K562 (cell line): ENCODE data around the gene KASH5. TPM values are rescaled to one million over a fixed set of nuclear protein-coding genes. Genes with fewer than 3 reads are reported as not detected.

Experiments used
- ATAC-seq: fragments of 200-7000 bp; cut with Tn5 transposase; 3 replicates; pipeline ENCODE4 v1.9.1; 2020; ENCODE audit warnings: moderate library complexity
- BruUV-seq: library from RNA; stranded (reverse); fragments of 400-500 nt; replicated peaks from 2 replicates; lab custom pipeline; 2021; lab: Mats Ljungman, UMichigan
- CTCF ChIA-PET: fragments of 300-600 bp; formaldehyde crosslinking; extraction: SDS; loops from one replicate; lab custom pipeline; 2021; ENCODE audit warnings: low intra/inter-chr PET ratio; lab: Yijun Ruan, JAX
- POLR2A ChIA-PET: fragments of 300-600, 350-650 bp; sonication (Branson Sonifier 250); formaldehyde crosslinking; extraction: SDS; loops from one replicate; lab custom pipeline; 2021; ENCODE audit warnings: antibody characterized with exemption, inconsistent platforms; lab: Yijun Ruan, JAX
- DNase-seq, 4 experiments: peaks; one replicate each; pipeline versions ENCODE4 v3.0.0 to v3.0.0-alpha.2; 2011 to 2018; ENCODE audit warnings: low spot score in 3 of 4, mixed read lengths in 3 of 4; ENCODE audit errors: extremely low read depth in 1 of 4
- FAIRE-seq: peaks from 2 replicates; lab custom pipeline; 2011; peaks lifted over from hg19 to GRCh38; lab: Jason Lieb, UNC
- H2AFZ ChIP-seq: 2 replicates; pipeline ENCODE4 v1.6.0; 2011; ENCODE audit warnings: low read depth, low read length, control low read depth, inconsistent platforms
- H3K27ac ChIP-seq: fragments of 200-600 bp; 3 replicates; pipeline ENCODE4 v1.8.0; 2011; ENCODE audit warnings: low read depth, mild to moderate bottlenecking, control low read depth, inconsistent platforms, low read length, moderate library complexity, mixed read lengths; ENCODE audit errors: extremely low read depth
- H3K27me3 ChIP-seq, 2 experiments: fragments of 300-600 bp in 1 of 2; 2 replicates in 1 of 2; 3 replicates in 1 of 2; pipeline versions ENCODE4 v1.6.0 to v1.8.0; 2011; ENCODE audit warnings: inconsistent platforms in 2 of 2, low read length in 2 of 2, mild to moderate bottlenecking in 1 of 2, mixed read lengths in 1 of 2, moderate library complexity in 1 of 2; ENCODE audit not compliant: control insufficient read depth in 2 of 2, insufficient read depth in 2 of 2
- H3K36me3 ChIP-seq: fragments of 300-600 bp; 3 replicates; pipeline ENCODE4 v1.8.0; 2011; ENCODE audit warnings: mild to moderate bottlenecking, low read length, inconsistent platforms; ENCODE audit not compliant: control insufficient read depth, insufficient read depth
- H3K4me1 ChIP-seq, 2 experiments: fragments of 200-600 bp in 1 of 2; replicated peaks in 1 of 2; 2 replicates in 1 of 2; 3 replicates in 1 of 2; pipeline versions ENCODE4 v1.5.1 to v1.8.0; 2011; ENCODE audit warnings: inconsistent platforms in 2 of 2, low read length in 2 of 2, mild to moderate bottlenecking in 1 of 2, mixed read lengths in 1 of 2, moderate library complexity in 1 of 2; ENCODE audit not compliant: control insufficient read depth in 2 of 2, insufficient read depth in 2 of 2
- H3K4me2 ChIP-seq: 2 replicates; pipeline ENCODE4 v1.6.1; 2011; ENCODE audit warnings: low read length, control low read depth, inconsistent platforms, mixed read lengths; ENCODE audit not compliant: insufficient read depth
- H3K4me3 ChIP-seq: fragments of 200-600 bp; sonication (generic), shearing (Covaris generic); 2 replicates; pipeline ENCODE4 v1.5.1; 2016; ENCODE audit warnings: control low read depth, inconsistent platforms
- H3K79me2 ChIP-seq: fragments of 200-600 bp; 3 replicates; pipeline ENCODE4 v1.8.0; 2011; ENCODE audit warnings: low read length, inconsistent platforms; ENCODE audit not compliant: control insufficient read depth, insufficient read depth
- H3K9ac ChIP-seq, 2 experiments: 2 replicates each; pipeline versions ENCODE4 v1.6.0 to v1.6.1; 2011; ENCODE audit warnings: low read depth in 2 of 2, low read length in 2 of 2, control low read depth in 1 of 2, inconsistent platforms in 1 of 2, mild to moderate bottlenecking in 1 of 2, mixed read lengths in 1 of 2; ENCODE audit not compliant: insufficient read depth in 1 of 2
- H3K9me1 ChIP-seq: one replicate; pipeline ENCODE4 v1.6.0; 2011; ENCODE audit warnings: inconsistent platforms, mild to moderate bottlenecking, low read length, moderate library complexity; ENCODE audit not compliant: control insufficient read depth, insufficient read depth
- H3K9me3 ChIP-seq: replicated peaks from 2 replicates; pipeline ENCODE4 v1.5.1; 2011; ENCODE audit warnings: low read depth, low read length, inconsistent platforms; ENCODE audit not compliant: control insufficient read depth, insufficient read depth
- H4K20me1 ChIP-seq: replicated peaks from 2 replicates; pipeline ENCODE4 v1.6.1; 2011; ENCODE audit warnings: low read length, inconsistent platforms, mixed read lengths; ENCODE audit not compliant: control insufficient read depth, insufficient read depth
- ARID2 ChIP-seq: fragments of 450-650 bp; IDR thresholded peaks from 2 replicates; pipeline ENCODE4 v1.6.1; 2017; ENCODE audit warnings: antibody characterized with exemption, mild to moderate bottlenecking
- CCAR2 ChIP-seq: fragments of 200-400 bp; formaldehyde crosslinking; IDR thresholded peaks from 2 replicates; pipeline ENCODE4 v1.6.1; 2017; ENCODE audit warnings: mild to moderate bottlenecking, low read depth, low read length
- GTF3C2 ChIP-seq: IDR thresholded peaks from 3 replicates; pipeline ENCODE4 v1.6.1; 2011; ENCODE audit warnings: borderline replicate concordance, mild to moderate bottlenecking, moderate library complexity; ENCODE audit not compliant: insufficient read length; ENCODE audit errors: extremely low read depth
- HDAC2 ChIP-seq: fragments of 450-650 bp; IDR thresholded peaks from 2 replicates; pipeline ENCODE4 v1.6.1; 2016; ENCODE audit warnings: mild to moderate bottlenecking
- IRF9 ChIP-seq: fragments of 450-650 bp; IDR thresholded peaks from 2 replicates; pipeline ENCODE4 v1.6.1; 2016; ENCODE audit warnings: missing biosample characterization, missing genetic modification characterization
- MECOM ChIP-seq: fragments of 250-450 bp; sonication (Bioruptor Pico); IDR thresholded peaks from 2 replicates; pipeline ENCODE4 v1.8.0; 2022; ENCODE audit warnings: inconsistent platforms
- NEUROD1 ChIP-seq: fragments of 150-350 bp; IDR thresholded peaks from 2 replicates; pipeline ENCODE4 v1.6.1; 2014; ENCODE audit warnings: borderline replicate concordance, low read length, low read depth; ENCODE audit not compliant: partially characterized antibody
- TBL1XR1 ChIP-seq, 2 experiments: IDR thresholded peaks; 2 replicates each; pipeline ENCODE4 v1.6.1; 2012; ENCODE audit warnings: improper control_type of control experiment in 2 of 2, low read length in 2 of 2, mild to moderate bottlenecking in 1 of 2
- TCF7 ChIP-seq: sonication (generic); IDR thresholded peaks from 2 replicates; pipeline ENCODE4 v1.6.1; 2016; ENCODE audit warnings: antibody characterized with exemption, borderline replicate concordance
- TFE3 ChIP-seq: fragments of 450-650 bp; formaldehyde crosslinking; IDR thresholded peaks from 2 replicates; pipeline ENCODE4 v1.4.0; 2020; ENCODE audit warnings: mild to moderate bottlenecking, mixed read lengths
- ZBTB7A ChIP-seq: IDR thresholded peaks from 2 replicates; pipeline ENCODE4 v1.6.1; 2011; ENCODE audit warnings: low read depth, mild to moderate bottlenecking, low read length, moderate library complexity, borderline replicate concordance; ENCODE audit not compliant: control insufficient read depth
- ZNF408 ChIP-seq: fragments of 250-450 bp; sonication (Bioruptor Pico); IDR thresholded peaks from 2 replicates; pipeline ENCODE4 v1.4.0; 2020; ENCODE audit warnings: low read depth, mild to moderate bottlenecking, moderate library complexity
- ZNF561 ChIP-seq: fragments of 450-650 bp; formaldehyde crosslinking; conservative IDR thresholded peaks from 2 replicates; pipeline ENCODE4 v1.4.0; 2020; ENCODE audit warnings: mild to moderate bottlenecking, moderate library complexity
- WGBS: fragments of 100-300 bp; shearing (Covaris generic); methylation state at CpG from one replicate; pipeline ENCODE4 v1.1.6; 2016; ENCODE audit warnings: low coverage, mixed read lengths; ENCODE audit not compliant: insufficient coverage; ENCODE audit errors: missing lambda C conversion rate; 5-methylcytosine and 5-hydroxymethylcytosine counted together
- in situ Hi-C: fragments of 300-500 bp; cut with MboI; formaldehyde crosslinking; loops from 4 replicates; pipeline ENCODE4 v1.15.0; 2018; ENCODE audit warnings: inconsistent platforms, mixed read lengths
- intact Hi-C: fragments of 100-400 bp; cut with micrococcal nuclease; formaldehyde crosslinking; loops from 2 replicates; pipeline ENCODE4 v1.14.2; 2022
- polyA plus RNA-seq, 8 experiments: library from polyadenylated mRNA; depleted of rRNA in 4 of 8; stranded (reverse) in 5 of 8; unstranded in 3 of 8; fragments of >200 nt; fragmentation: Nextera tagmentation in 2 of 8; fragmentation: Illumina TruSeq in 1 of 8; extraction: Ambion mirVana in 2 of 8; extraction: Trizol in 1 of 8; gene quantifications; 2 replicates each; pipeline versions ENCODE4 v1.2.1 to v1.2.3, GENCODE V29; 2011 to 2014; ENCODE audit warnings: inconsistent platforms in 1 of 8, missing spikeins in 1 of 8
- total RNA-seq, 7 experiments: library from RNA; depleted of rRNA in 6 of 7; stranded (reverse); fragments of >200 nt in 6 of 7; fragmentation: Illumina TruSeq in 2 of 7; extraction: Trizol in 2 of 7; gene quantifications; 2 replicates each; pipeline versions ENCODE4 v1.2.1 to v1.2.3, GENCODE V29; 2011 to 2021; ENCODE audit warnings: low replicate concordance in 1 of 7

The KASH5 gene
- total and polyA plus RNA-seq, 9 of the 15 experiments (the other 6 are each of a cell fraction or from before 2014, with no cell fraction given): 0.07 to 0.84 (median 0.34) TPM; not detected in 1

- DNase-seq (peak; percentile 92 to 98 (median 95)), FAIRE-seq (peak; percentile 95), ATAC-seq (peak; percentile 95)
- 0% methylated on average over 60 of the region's 66 CpGs for WGBS
- Histone ChIP-seq H3K27me3 (no peaks in the 10 kb centered on the region), H3K4me2 (peak within 1 kb of the TSS; percentile 96), H3K79me2 (peaks cover 58% of the 10 kb centered on the region), H3K4me1 (peaks cover 9 to 44% of the 10 kb centered on the region in 2 experiments; a peak in 4 of 5 replicates), H4K20me1 (no peaks in the 10 kb centered on the region), H2AFZ (peak within 1 kb of the TSS; percentile 95), H3K36me3 (peaks cover 41% of the 10 kb centered on the region; the same call in 2 of the 3 replicates), H3K9ac (peak within 1 kb of the TSS; percentile 95 to 100), H3K9me3 (no peaks in the 10 kb centered on the region), H3K9me1 (no peaks in the 10 kb centered on the region), H3K27ac (peak within 1 kb of the TSS; percentile 100), H3K4me3 (peak within 1 kb of the TSS; percentile 93)
- BruUV-seq: no TSS peak
- POLR2A ChIA-PET: interaction anchor here (0.6 to 2.8 kb wide), 12 partner anchors 9 to 578 kb away, joined by 3 to 8 read pairs (median 4); partner anchors contain the start of genes DKKL1 and RPL13A
- in situ Hi-C loops: no loop called here
- CTCF ChIA-PET: interaction anchor here (0.5 to 0.7 kb wide), 2 partner anchors 125 to 219 kb away, joined by 3 read pairs; no protein-coding TSS in a partner anchor
- intact Hi-C loops: no loop called here
- TF ChIP-seq ZNF561 (CRISPR knock-in tag): no peak
- TF ChIP-seq TFE3 (CRISPR knock-in tag): no peak
- TF ChIP-seq NEUROD1: no peak
- no peak for TF ChIP-seq IRF9
- no peak for TF ChIP-seq CCAR2
- no peak; the same call in 1 of the 2 replicates for TF ChIP-seq HDAC2
- no peak for TF ChIP-seq MECOM (CRISPR knock-in tag)
- TF ChIP-seq ARID2: no peak
- no peak for TF ChIP-seq ZNF408 (CRISPR knock-in tag)
- TF ChIP-seq TCF7: no peak; the same call in 1 of the 2 replicates
- TF ChIP-seq TBL1XR1 (IDR thresholded peaks at IDR 0.05; ENCODE audit: low read length in 2 of 2): no peak
- no peak for TF ChIP-seq GTF3C2
- TF ChIP-seq ZBTB7A: no peak
Measured at GRCh38 chr19:49453013-49453756, 65.1 kb downstream of the KASH5 start, which contains the start of gene ALDH16A1. ALDH16A1 (plus strand) TSS chr19:49453225; CDS start chr19:49453332, 107 bp downstream.
